H1 (cell line): ENCODE results near the gene ANKRD36C.
"Not testable (repeated sequence)": the region's sequence is repeated elsewhere in the genome, so short reads cannot be mapped to it uniquely, and the experiment has no call there.

Experiments
- BRCA1 ChIP-seq: IDR thresholded peaks from 2 replicates; pipeline ENCODE4 v1.6.1; 2012; ENCODE audit warnings: low read depth, low read length, improper control_type of control experiment
- CBX8 ChIP-seq: fragments of 300-800, 300-1000 bp; sonication (generic); IDR thresholded peaks from 2 replicates; pipeline ENCODE4 v1.7.1; 2016; ENCODE audit warnings: low read depth, low read length, borderline replicate concordance
- EP300 ChIP-seq, 2 experiments: IDR thresholded peaks; 1 replicate in 1 of 2; 2 replicates in 1 of 2; pipeline ENCODE4 v1.6.1; 2011 to 2012; ENCODE audit warnings: low read depth in 2 of 2, low read length in 2 of 2, mild to moderate bottlenecking in 2 of 2, borderline replicate concordance in 1 of 2, inconsistent platforms in 1 of 2, moderate library complexity in 1 of 2
- EZH2 ChIP-seq: fragments of 200-600 bp; sonication (generic); IDR thresholded peaks from 2 replicates; pipeline ENCODE4 v1.7.1; 2012; ENCODE audit warnings: low read depth, mild to moderate bottlenecking, moderate library complexity, low read length, inconsistent platforms; ENCODE audit not compliant: severe bottlenecking
- GTF2F1 ChIP-seq: IDR thresholded peaks from 2 replicates; pipeline ENCODE4 v1.6.1; 2012; ENCODE audit warnings: low read depth, low read length, improper control_type of control experiment, borderline replicate concordance
- POLR2A ChIP-seq, 2 experiments: IDR thresholded peaks; 1 replicate in 1 of 2; 2 replicates in 1 of 2; pipeline ENCODE4 v1.6.1; 2011; ENCODE audit warnings: low read depth in 2 of 2, low read length in 2 of 2, mild to moderate bottlenecking in 2 of 2; ENCODE audit errors: control extremely low read depth in 1 of 2
- RXRA ChIP-seq: IDR thresholded peaks from 2 replicates; pipeline ENCODE4 v1.6.1; 2011; ENCODE audit warnings: low read depth, mild to moderate bottlenecking, low read length, moderate library complexity; ENCODE audit not compliant: insufficient read depth
- TAF1 ChIP-seq: IDR thresholded peaks from 2 replicates; pipeline ENCODE4 v1.6.1; 2011; ENCODE audit warnings: mild to moderate bottlenecking, low read depth, low read length
- YY1 ChIP-seq: IDR thresholded peaks from 2 replicates; pipeline ENCODE4 v1.6.1; 2011; ENCODE audit warnings: low read depth, mild to moderate bottlenecking, low read length
- ZNF274 ChIP-seq: IDR thresholded peaks from 2 replicates; pipeline ENCODE4 v1.7.0; 2012; ENCODE audit warnings: low read length, borderline replicate concordance; ENCODE audit errors: extremely low read depth
- TF ChIP-seq, protein P1 (sequence below), 3 experiments: IDR thresholded peaks; 1 replicate in 2 of 3; 2 replicates in 1 of 3; pipeline versions ENCODE4 v1.5.1 to v1.6.1; 2011; ENCODE audit warnings: low read length in 3 of 3, mild to moderate bottlenecking in 3 of 3, inconsistent platforms in 2 of 3, low read depth in 1 of 3, moderate library complexity in 1 of 3; ENCODE audit not compliant: insufficient read depth in 1 of 3; ENCODE audit errors: control extremely low read depth in 1 of 3
- TF ChIP-seq, protein P2 (sequence below): IDR thresholded peaks from 2 replicates; pipeline ENCODE4 v1.6.1; 2011; ENCODE audit warnings: low read length, improper control_type of control experiment

- not testable (repeated sequence) for TF ChIP-seq CBX8; EP300 (IDR thresholded peaks at IDR 0.05; ENCODE audit: borderline replicate concordance in 1 of 2, low read depth in 2 of 2, low read length in 2 of 2); TAF1; EZH2; RXRA; YY1; GTF2F1; ZNF274; BRCA1; POLR2A (IDR thresholded peaks at IDR 0.05; ENCODE audit: control extremely low read depth in 1 of 2, low read depth in 2 of 2, low read length in 2 of 2)
- TF ChIP-seq, protein P1, sequence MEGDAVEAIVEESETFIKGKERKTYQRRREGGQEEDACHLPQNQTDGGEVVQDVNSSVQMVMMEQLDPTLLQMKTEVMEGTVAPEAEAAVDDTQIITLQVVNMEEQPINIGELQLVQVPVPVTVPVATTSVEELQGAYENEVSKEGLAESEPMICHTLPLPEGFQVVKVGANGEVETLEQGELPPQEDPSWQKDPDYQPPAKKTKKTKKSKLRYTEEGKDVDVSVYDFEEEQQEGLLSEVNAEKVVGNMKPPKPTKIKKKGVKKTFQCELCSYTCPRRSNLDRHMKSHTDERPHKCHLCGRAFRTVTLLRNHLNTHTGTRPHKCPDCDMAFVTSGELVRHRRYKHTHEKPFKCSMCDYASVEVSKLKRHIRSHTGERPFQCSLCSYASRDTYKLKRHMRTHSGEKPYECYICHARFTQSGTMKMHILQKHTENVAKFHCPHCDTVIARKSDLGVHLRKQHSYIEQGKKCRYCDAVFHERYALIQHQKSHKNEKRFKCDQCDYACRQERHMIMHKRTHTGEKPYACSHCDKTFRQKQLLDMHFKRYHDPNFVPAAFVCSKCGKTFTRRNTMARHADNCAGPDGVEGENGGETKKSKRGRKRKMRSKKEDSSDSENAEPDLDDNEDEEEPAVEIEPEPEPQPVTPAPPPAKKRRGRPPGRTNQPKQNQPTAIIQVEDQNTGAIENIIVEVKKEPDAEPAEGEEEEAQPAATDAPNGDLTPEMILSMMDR (IDR thresholded peaks at IDR 0.05; ENCODE audit: control extremely low read depth in 1 of 3, insufficient read depth in 1 of 3, low read depth in 1 of 3, low read length in 3 of 3) = not testable (repeated sequence)
- TF ChIP-seq, protein P2, sequence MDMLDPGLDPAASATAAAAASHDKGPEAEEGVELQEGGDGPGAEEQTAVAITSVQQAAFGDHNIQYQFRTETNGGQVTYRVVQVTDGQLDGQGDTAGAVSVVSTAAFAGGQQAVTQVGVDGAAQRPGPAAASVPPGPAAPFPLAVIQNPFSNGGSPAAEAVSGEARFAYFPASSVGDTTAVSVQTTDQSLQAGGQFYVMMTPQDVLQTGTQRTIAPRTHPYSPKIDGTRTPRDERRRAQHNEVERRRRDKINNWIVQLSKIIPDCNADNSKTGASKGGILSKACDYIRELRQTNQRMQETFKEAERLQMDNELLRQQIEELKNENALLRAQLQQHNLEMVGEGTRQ = not testable (repeated sequence)
These were observed 42.4 kb upstream of the ANKRD36C start for GRCh38 chr2:96033997-96034396.
